Esophagus squamous epithelium (tissue), 4 donors: ENCODE measurements around the gene NOSTRIN.

Experiments
- POLR2A ChIP-seq, 4 donors: fragments of 450-650 bp; IDR thresholded peaks; one replicate each; pipeline ENCODE4 v1.6.1; 2017; ENCODE audit warnings: antibody characterized with exemption in 4 of 4, mild to moderate bottlenecking in 4 of 4, moderate library complexity in 3 of 4
- TF ChIP-seq, protein P1 (sequence below), 6 experiments: fragments of 450-650 bp in 4 of 6; fragments of 200-600 bp in 2 of 6; sonication (generic) in 2 of 6; IDR thresholded peaks; one replicate each; pipeline ENCODE4 v1.5.1; 2016 to 2019; ENCODE audit warnings: antibody characterized with exemption in 6 of 6, mild to moderate bottlenecking in 4 of 6, moderate library complexity in 4 of 6

DNA sequence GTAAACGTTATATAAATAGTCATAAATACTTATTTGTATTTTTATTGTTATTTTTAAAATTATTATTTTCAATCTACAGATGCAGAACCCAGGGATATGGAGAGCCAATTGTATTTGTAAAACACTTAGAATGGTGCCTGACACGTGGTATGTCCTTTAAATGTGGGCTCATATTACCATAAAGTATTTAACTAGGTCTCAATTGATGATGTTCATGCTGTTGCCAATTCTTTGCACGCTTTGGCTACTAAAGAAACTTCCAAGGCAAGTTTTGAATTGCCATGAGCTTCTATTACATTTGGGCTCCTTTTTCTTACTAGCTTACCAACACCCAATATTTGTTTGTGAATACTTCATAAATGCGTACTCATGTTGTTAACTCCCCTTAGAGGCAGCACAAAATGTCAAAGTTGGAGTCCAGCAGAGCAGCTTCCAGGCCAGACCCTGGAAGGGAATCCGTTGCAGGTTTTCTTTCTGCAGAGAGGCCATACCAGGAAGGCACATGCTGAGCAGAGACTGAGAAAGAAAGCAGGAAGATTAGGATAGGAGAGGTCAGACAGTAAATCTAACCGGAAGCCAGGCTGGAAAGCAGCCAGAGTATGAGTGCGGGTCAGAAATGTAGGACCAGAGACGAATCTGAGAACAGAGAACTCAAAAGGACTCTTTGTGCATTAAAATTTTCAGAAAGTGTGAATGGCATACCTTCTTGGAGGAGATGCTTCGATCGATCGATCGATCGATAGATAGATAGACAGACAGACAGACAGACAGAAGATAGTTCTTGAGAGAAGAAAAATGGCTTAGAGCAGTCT, 4.2 kb upstream of the NOSTRIN start:
- TF ChIP-seq, protein P1, sequence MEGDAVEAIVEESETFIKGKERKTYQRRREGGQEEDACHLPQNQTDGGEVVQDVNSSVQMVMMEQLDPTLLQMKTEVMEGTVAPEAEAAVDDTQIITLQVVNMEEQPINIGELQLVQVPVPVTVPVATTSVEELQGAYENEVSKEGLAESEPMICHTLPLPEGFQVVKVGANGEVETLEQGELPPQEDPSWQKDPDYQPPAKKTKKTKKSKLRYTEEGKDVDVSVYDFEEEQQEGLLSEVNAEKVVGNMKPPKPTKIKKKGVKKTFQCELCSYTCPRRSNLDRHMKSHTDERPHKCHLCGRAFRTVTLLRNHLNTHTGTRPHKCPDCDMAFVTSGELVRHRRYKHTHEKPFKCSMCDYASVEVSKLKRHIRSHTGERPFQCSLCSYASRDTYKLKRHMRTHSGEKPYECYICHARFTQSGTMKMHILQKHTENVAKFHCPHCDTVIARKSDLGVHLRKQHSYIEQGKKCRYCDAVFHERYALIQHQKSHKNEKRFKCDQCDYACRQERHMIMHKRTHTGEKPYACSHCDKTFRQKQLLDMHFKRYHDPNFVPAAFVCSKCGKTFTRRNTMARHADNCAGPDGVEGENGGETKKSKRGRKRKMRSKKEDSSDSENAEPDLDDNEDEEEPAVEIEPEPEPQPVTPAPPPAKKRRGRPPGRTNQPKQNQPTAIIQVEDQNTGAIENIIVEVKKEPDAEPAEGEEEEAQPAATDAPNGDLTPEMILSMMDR (IDR thresholded peaks at IDR 0.05), result no peak
- TF ChIP-seq POLR2A (IDR thresholded peaks at IDR 0.05), result no peak
